PC-9 (cell line): ENCODE data around the gene CALM1. TPM values are rescaled to one million over a fixed set of nuclear protein-coding genes. Genes with fewer than 3 reads are reported as not detected.

Source experiments
- BruUV-seq: library from RNA; stranded (reverse); fragments of 400-500 nt; replicated peaks from 2 replicates; lab custom pipeline; 2021; lab: Mats Ljungman, UMichigan
- CTCF ChIA-PET: fragments of 300-600 bp; sonication (Branson Sonifier 250); formaldehyde crosslinking; loops from one replicate; lab custom pipeline; 2022; ENCODE audit warnings: antibody characterized with exemption; lab: Charles Lee
- POLR2A ChIA-PET: fragments of 300-600 bp; sonication (Branson Sonifier 250); formaldehyde crosslinking; loops from one replicate; lab custom pipeline; 2022; ENCODE audit warnings: antibody characterized with exemption; ENCODE audit not compliant: unreplicated experiment; lab: Charles Lee
- DNase-seq, 2 experiments: peaks; one replicate each; pipeline versions ENCODE4 v3.0.0 to v3.0.0-alpha.2; 2015 to 2022; ENCODE audit warnings: mixed read lengths in 1 of 2
- H2AFZ ChIP-seq: fragments of 200-600 bp; sonication (generic); 2 replicates; pipeline ENCODE4 v1.8.1; 2017; ENCODE audit warnings: antibody characterized with exemption
- H3F3A ChIP-seq: fragments of 200-600 bp; sonication (generic); 2 replicates; pipeline ENCODE4 v1.8.1; 2017; ENCODE audit warnings: antibody characterized with exemption, mild to moderate bottlenecking, low read depth; ENCODE audit not compliant: insufficient read depth
- H3K27ac ChIP-seq: fragments of 200-600 bp; sonication (generic); 2 replicates; pipeline ENCODE4 v1.6.1; 2016; ENCODE audit warnings: mixed run types
- H3K27me3 ChIP-seq: fragments of 200-600 bp; sonication (generic); 2 replicates; pipeline ENCODE4 v1.6.1; 2016; ENCODE audit warnings: low read depth, mixed run types; ENCODE audit not compliant: insufficient read depth
- H3K36me3 ChIP-seq: fragments of 200-600 bp; sonication (generic); 2 replicates; pipeline ENCODE4 v1.6.1; 2016; ENCODE audit warnings: low read depth, mixed run types
- H3K4me1 ChIP-seq: fragments of 200-600 bp; sonication (generic); replicated peaks from 2 replicates; pipeline ENCODE4 v1.6.1; 2016; ENCODE audit warnings: mixed run types; ENCODE audit not compliant: insufficient read depth
- H3K4me2 ChIP-seq: fragments of 200-600 bp; sonication (generic); 2 replicates; pipeline ENCODE4 v1.6.1; 2017; ENCODE audit warnings: mixed run types
- H3K4me3 ChIP-seq: fragments of 200-600 bp; sonication (generic); 2 replicates; pipeline ENCODE4 v1.6.1; 2016; ENCODE audit warnings: mixed run types
- H3K79me2 ChIP-seq: fragments of 200-600 bp; sonication (generic); 2 replicates; pipeline ENCODE4 v1.6.1; 2017; ENCODE audit warnings: low read depth, mixed run types
- H3K9me2 ChIP-seq: fragments of 200-600 bp; sonication (generic); 2 replicates; pipeline ENCODE4 v1.8.1; 2017; ENCODE audit warnings: mild to moderate bottlenecking; ENCODE audit not compliant: insufficient read depth
- H3K9me3 ChIP-seq: fragments of 200-600 bp; sonication (generic); 2 replicates; pipeline ENCODE4 v1.8.1; 2016; ENCODE audit warnings: low read depth; ENCODE audit not compliant: insufficient read depth
- H4K20me1 ChIP-seq: fragments of 200-600 bp; sonication (generic); 2 replicates; pipeline ENCODE4 v1.8.1; 2017; ENCODE audit not compliant: insufficient read depth
- CTCF ChIP-seq: fragments of 200-600 bp; sonication (generic); conservative IDR thresholded peaks from 2 replicates; pipeline ENCODE4 v1.6.1; 2017; ENCODE audit warnings: mixed run types, antibody characterized with exemption, mild to moderate bottlenecking, moderate library complexity
- EZH2 ChIP-seq: fragments of 200-600 bp; sonication (generic); IDR thresholded peaks from 2 replicates; pipeline ENCODE4 v1.8.0; 2017; ENCODE audit warnings: antibody characterized with exemption, low read depth
- intact Hi-C: fragments of 100-400 bp; cut with micrococcal nuclease; formaldehyde crosslinking; loops from one replicate; pipeline ENCODE4 v1.10.0; 2022; ENCODE audit not compliant: unreplicated experiment
- total RNA-seq: library from RNA; stranded (reverse); gene quantifications from 2 replicates; pipeline ENCODE4 v1.2.3, GENCODE V29; 2021

The CALM1 gene
- total RNA-seq, 1 experiment from 2014 or later, result 103 TPM

GRCh38 chr14:90442388-90442787, 45.6 kb downstream of the CALM1 start:
- no peak overlapping the region for H2AFZ ChIP-seq
- POLR2A ChIA-PET, result no interaction called here
- H3K4me1 ChIP-seq, result peaks cover 32% of the 10 kb centered on the region
- DNase-seq, result no peak
- peak overlapping the region; percentile 91 for H3K27ac ChIP-seq
- no peaks in the 10 kb centered on the region for H3K79me2 ChIP-seq
- TF ChIP-seq CTCF (no peak), EZH2 (no peak)
- no peaks in the 10 kb centered on the region for H3K27me3 ChIP-seq
- no peak overlapping the region for H3K4me2 ChIP-seq
- H3K36me3 ChIP-seq, result no peaks in the 10 kb centered on the region
- H3K9me3 ChIP-seq, result no peaks in the 10 kb centered on the region
- no peaks in the 10 kb centered on the region for H3K9me2 ChIP-seq
- BruUV-seq, result no TSS peak
- H3F3A ChIP-seq, result peaks cover 28% of the 10 kb centered on the region
- intact Hi-C loops, result no loop called here
- H3K4me3 ChIP-seq, result no peak overlapping the region
- CTCF ChIA-PET, result no interaction called here
- no peaks in the 10 kb centered on the region for H4K20me1 ChIP-seq

- Histone ChIP-seq H3K79me2 (no peaks in the 10 kb centered on the region), H3K27ac (peak overlapping the region; percentile 91), H3F3A (peaks cover 28% of the 10 kb centered on the region), H3K27me3 (no peaks in the 10 kb centered on the region), H4K20me1 (no peaks in the 10 kb centered on the region), H2AFZ (peak overlapping the region; percentile 46; the same call in 1 of the 2 replicates), H3K9me3 (no peaks in the 10 kb centered on the region), H3K4me2 (peak overlapping the region; percentile 62), H3K4me3 (peak overlapping the region; percentile 3; the same call in 1 of the 2 replicates), H3K4me1 (peaks cover 32% of the 10 kb centered on the region), H3K36me3 (no peaks in the 10 kb centered on the region), H3K9me2 (no peaks in the 10 kb centered on the region)
- peak; percentile 10 to 75 for DNase-seq
- TF ChIP-seq EZH2, result no peak
- intact Hi-C loops, result loop anchor here (2.0 kb wide), 1 partner anchor 79 kb away; no protein-coding TSS in a partner anchor
- ChIA-PET POLR2A (interaction anchor here (0.6 kb wide), 3 partner anchors 24 to 80 kb away, joined by 3 to 4 read pairs (median 3); no protein-coding TSS in a partner anchor), CTCF (no interaction called here)
- no TSS peak for BruUV-seq
Observed at GRCh38 chr14:90443161-90444076, 46.6 kb downstream of the CALM1 start.

GRCh38 chr14:90444077-90444696, 47.4 kb downstream of the CALM1 start:
- Histone ChIP-seq H3K4me1 (peaks cover 29% of the 10 kb centered on the region), H3K9me2 (no peaks in the 10 kb centered on the region), H3K9me3 (no peaks in the 10 kb centered on the region), H3F3A (peaks cover 28% of the 10 kb centered on the region), H3K4me3 (peak overlapping the region; percentile 3; the same call in 1 of the 2 replicates), H3K4me2 (peak overlapping the region; percentile 62), H3K27me3 (no peaks in the 10 kb centered on the region), H3K27ac (peak overlapping the region; percentile 91), H3K36me3 (no peaks in the 10 kb centered on the region), H2AFZ (0 out of 2 replicates have a peak overlapping the region, but pooled peaks have one; percentile 46), H3K79me2 (no peaks in the 10 kb centered on the region), H4K20me1 (no peaks in the 10 kb centered on the region)
- no TSS peak for BruUV-seq
- intact Hi-C loops, result loop anchor here (2.0 kb wide), 1 partner anchor 79 kb away; no protein-coding TSS in a partner anchor
- TF ChIP-seq CTCF (no peak), EZH2 (no peak)
- CTCF ChIA-PET, result no interaction called here
- POLR2A ChIA-PET, result no interaction called here
- DNase-seq, result peak; percentile 73 to 99
